Glutamatergic neuron (in vitro differentiated cells): ENCODE data around the gene RALA. TPM values are rescaled to one million over a fixed set of nuclear protein-coding genes. Genes with fewer than 3 reads are reported as not detected.
"Not testable (repeated sequence)": the region's sequence is repeated elsewhere in the genome, so short reads cannot be mapped to it uniquely, and the experiment has no call there.

Source experiments
- DNase-seq: peaks from one replicate; pipeline ENCODE4 v3.0.0; 2022
- H3K27ac Mint-ChIP-seq: one replicate; pipeline ENCODE4 v1.8.0; 2020; ENCODE audit warnings: mild to moderate bottlenecking, mixed read lengths, inconsistent platforms; ENCODE audit not compliant: unreplicated experiment
- H3K27me3 Mint-ChIP-seq: one replicate; pipeline ENCODE4 v1.8.0; 2020; ENCODE audit warnings: mild to moderate bottlenecking, moderate library complexity, mixed read lengths, inconsistent platforms; ENCODE audit not compliant: unreplicated experiment
- H3K36me3 Mint-ChIP-seq: one replicate; pipeline ENCODE4 v1.8.0; 2020; ENCODE audit warnings: mild to moderate bottlenecking, mixed read lengths, inconsistent platforms; ENCODE audit not compliant: unreplicated experiment
- H3K4me1 Mint-ChIP-seq: one replicate; pipeline ENCODE4 v1.8.0; 2020; ENCODE audit warnings: mild to moderate bottlenecking, low read depth, mixed read lengths, inconsistent platforms; ENCODE audit not compliant: unreplicated experiment
- H3K4me3 Mint-ChIP-seq: one replicate; pipeline ENCODE4 v1.8.0; 2020; ENCODE audit warnings: mild to moderate bottlenecking, mixed read lengths, inconsistent platforms; ENCODE audit not compliant: unreplicated experiment
- H3K9me3 Mint-ChIP-seq: one replicate; pipeline ENCODE4 v1.8.0; 2020; ENCODE audit warnings: mild to moderate bottlenecking, moderate library complexity, mixed read lengths, inconsistent platforms; ENCODE audit not compliant: unreplicated experiment
- total RNA-seq: library from RNA; stranded (reverse); fragmentation: NEBNext Ultra II Directional; extraction: Animal tissue kit (Norgen Biotek cat#: 25700); gene quantifications from one replicate; pipeline ENCODE4 v1.2.1, GENCODE V29; 2021; ENCODE audit not compliant: unreplicated experiment
- TF ChIP-seq, protein P1 (sequence below): fragments of 200-600 bp; sonication (generic); IDR thresholded peaks from one replicate; pipeline ENCODE4 v1.5.0; 2021; ENCODE audit not compliant: partially characterized antibody, unreplicated experiment

Gene RALA
- total RNA-seq, 1 donor from 2014 or later: 69.9 TPM

DNA sequence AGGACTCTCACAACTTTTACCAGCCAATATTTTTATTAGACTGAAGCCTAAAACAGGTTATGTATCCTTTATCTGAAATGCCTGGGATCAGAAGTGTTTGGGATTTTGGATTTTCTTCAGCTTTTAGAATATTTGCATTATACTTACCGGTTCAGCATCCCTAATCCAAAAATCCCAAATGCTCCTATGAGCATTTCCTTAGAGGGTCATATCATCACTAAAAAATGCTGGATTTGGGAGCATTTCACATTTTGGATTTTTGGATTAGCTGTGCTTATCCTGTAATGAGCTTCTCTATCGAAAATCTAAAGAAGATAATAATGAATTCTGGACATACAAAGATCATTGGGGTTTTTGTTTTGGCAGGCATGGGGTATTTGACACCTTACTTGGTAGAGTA, 53.0 kb downstream of the RALA start:
- Mint-ChIP-seq H3K4me3 (no peak overlapping the region), H3K4me1 (peaks cover 6% of the 10 kb centered on the region), H3K36me3 (peaks cover 6% of the 10 kb centered on the region), H3K27me3 (no peaks in the 10 kb centered on the region), H3K9me3 (peaks cover 2% of the 10 kb centered on the region), H3K27ac (no peak overlapping the region)
- DNase-seq: no peak
- TF ChIP-seq, protein P1, sequence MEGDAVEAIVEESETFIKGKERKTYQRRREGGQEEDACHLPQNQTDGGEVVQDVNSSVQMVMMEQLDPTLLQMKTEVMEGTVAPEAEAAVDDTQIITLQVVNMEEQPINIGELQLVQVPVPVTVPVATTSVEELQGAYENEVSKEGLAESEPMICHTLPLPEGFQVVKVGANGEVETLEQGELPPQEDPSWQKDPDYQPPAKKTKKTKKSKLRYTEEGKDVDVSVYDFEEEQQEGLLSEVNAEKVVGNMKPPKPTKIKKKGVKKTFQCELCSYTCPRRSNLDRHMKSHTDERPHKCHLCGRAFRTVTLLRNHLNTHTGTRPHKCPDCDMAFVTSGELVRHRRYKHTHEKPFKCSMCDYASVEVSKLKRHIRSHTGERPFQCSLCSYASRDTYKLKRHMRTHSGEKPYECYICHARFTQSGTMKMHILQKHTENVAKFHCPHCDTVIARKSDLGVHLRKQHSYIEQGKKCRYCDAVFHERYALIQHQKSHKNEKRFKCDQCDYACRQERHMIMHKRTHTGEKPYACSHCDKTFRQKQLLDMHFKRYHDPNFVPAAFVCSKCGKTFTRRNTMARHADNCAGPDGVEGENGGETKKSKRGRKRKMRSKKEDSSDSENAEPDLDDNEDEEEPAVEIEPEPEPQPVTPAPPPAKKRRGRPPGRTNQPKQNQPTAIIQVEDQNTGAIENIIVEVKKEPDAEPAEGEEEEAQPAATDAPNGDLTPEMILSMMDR: no peak

DNA sequence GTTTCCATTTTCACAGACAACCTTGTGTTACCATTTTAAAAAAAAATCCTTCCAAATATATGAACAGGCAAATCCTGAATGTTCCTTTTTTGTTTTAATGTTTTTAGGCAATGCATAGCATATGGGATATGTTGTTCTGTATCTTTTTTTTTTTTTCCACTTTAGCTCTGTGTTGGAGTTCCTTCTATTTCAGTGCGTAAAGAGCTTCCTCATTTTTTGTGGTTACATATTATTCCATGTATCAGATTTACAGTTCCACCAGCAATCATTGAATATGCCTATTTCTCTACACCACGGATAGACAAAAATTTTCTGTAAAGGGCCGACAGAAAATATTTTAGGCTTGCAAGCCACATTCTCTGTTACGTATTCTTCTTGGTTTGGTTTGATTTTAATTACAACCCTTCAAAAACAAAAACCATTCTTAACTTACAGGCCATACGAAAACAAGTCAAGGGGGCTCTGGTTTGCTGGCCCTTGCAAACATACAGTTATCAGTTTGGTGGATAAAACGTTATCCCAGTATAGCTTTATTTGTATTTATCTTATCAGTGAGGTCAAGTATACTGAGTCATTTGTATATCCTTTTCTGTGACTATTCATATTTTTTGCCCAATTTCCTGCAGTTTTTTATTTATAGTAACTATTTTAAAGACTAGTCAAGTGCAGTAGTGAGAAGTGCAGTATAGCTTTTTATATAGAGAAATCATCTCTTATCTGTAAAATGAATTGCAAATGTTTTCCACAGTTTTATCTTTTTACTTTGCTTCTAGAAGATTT, 55.7 kb downstream of the RALA start:
- TF ChIP-seq, protein P1: no peak

DNA sequence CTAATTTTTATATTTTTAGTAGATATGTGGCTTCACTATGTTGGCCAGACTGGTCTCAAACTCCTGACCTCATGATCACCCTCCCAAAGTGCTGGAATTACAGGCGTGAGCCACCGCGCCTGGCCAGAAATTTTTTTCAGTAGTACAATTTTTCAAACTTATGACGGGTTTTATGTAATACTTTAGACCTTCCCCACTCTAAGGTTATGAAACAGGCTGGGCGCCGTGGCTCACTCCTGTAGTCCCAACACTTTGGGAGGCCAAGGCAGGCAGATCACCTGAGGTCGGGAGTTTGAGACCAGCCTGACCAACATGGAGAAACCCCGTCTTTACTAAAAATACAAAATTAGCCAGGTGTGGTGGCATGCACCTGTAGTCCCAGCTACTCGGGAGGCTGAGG, 56.5 kb downstream of the RALA start:
- not testable (repeated sequence) for H3K27ac Mint-ChIP-seq, DNase-seq

More for the DNA sequence above, 55.7 kb downstream of the RALA start:
- Mint-ChIP-seq H3K9me3 (peaks cover 3% of the 10 kb centered on the region), H3K27ac (no peak overlapping the region), H3K36me3 (peaks cover 6% of the 10 kb centered on the region), H3K4me1 (peaks cover 21% of the 10 kb centered on the region), H3K4me3 (no peak overlapping the region), H3K27me3 (peaks cover under 1% of the 10 kb centered on the region)
- DNase-seq: no peak

DNA sequence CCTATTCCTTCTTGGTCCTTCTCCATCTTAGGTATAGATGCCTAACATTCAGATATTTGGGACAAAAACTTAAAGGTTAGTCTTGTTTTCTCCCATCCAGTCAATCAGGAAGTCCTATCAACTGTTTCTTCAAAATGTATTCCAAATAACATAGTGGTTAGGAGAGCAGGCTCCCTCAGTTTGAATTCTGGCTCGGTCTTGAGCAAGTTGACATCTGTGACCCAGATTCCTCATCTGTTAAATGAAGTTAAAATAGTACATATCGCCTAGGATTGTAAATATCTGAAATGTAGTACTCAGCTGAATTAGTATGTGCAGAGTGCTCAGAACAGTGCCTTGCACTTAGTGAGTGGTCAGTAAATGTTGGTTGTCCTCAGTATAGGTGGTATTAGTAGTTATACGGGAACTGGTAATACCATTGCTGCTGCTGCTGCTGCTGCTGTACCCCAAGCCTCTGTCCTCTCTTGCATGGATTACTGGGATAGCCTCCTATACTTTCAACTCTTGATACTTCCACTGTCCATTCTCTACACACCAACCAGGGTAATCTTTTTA, 58.6 kb downstream of the RALA start:
- DNase-seq: no peak
- TF ChIP-seq, protein P1: no peak
- H3K9me3 Mint-ChIP-seq: peaks cover 1% of the 10 kb centered on the region
- no peak overlapping the region for H3K27ac Mint-ChIP-seq
- H3K27me3 Mint-ChIP-seq: peaks cover 1% of the 10 kb centered on the region
- H3K36me3 Mint-ChIP-seq: no peaks in the 10 kb centered on the region
- peaks cover 21% of the 10 kb centered on the region for H3K4me1 Mint-ChIP-seq
- H3K4me3 Mint-ChIP-seq: no peak overlapping the region

More for the DNA sequence above, 56.5 kb downstream of the RALA start:
- not testable (repeated sequence) for H3K36me3 Mint-ChIP-seq, H3K27me3 Mint-ChIP-seq, H3K4me3 Mint-ChIP-seq, H3K9me3 Mint-ChIP-seq
- peaks cover 22% of the 10 kb centered on the region for H3K4me1 Mint-ChIP-seq

DNA sequence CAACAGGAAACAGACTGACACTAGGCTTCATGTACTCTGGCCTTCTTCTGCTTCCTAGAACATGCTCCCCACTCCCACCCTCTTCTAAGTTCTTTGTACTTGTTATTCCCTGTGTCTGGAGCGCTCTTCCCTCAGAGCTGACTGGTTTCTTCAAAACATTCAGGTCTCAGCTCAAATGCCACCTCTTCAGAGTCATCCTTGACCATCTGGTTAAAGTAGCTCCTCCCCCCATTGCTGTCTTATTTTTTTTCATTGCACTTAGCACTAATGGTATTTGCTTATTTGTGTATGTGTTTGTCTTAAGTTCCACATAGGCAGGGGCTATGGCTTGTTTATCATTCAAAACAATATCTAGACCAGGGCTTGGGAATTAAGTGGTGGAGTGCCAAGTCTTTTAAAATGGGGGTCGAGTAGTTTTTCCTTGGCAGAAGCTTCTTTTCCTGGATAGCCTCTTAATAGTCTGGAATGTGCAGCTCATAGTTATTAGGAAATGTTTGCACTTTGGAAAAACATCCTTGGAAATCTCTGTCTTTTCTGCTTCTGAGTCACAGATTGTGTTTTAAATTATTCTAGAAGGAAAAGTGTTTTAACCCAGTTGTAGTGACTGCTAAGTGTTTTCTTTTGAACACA, 60.0 kb downstream of the RALA start:
- TF ChIP-seq, protein P1: no peak
- H3K36me3 Mint-ChIP-seq: no peaks in the 10 kb centered on the region
- DNase-seq: no peak
- peaks cover 1% of the 10 kb centered on the region for H3K9me3 Mint-ChIP-seq
- peaks cover 21% of the 10 kb centered on the region for H3K4me1 Mint-ChIP-seq
- H3K27me3 Mint-ChIP-seq: peaks cover 1% of the 10 kb centered on the region
- H3K4me3 Mint-ChIP-seq: no peak overlapping the region
- H3K27ac Mint-ChIP-seq: peak overlapping the region; percentile 18
